K562 (cell line): Measurements from ENCODE around the gene PLEKHO2. TPM values are rescaled to one million over a fixed set of nuclear protein-coding genes. Genes with fewer than 3 reads are reported as not detected.

Source experiments
- ATAC-seq: fragments of 200-7000 bp; cut with Tn5 transposase; 3 replicates; pipeline ENCODE4 v1.9.1; 2020; ENCODE audit warnings: moderate library complexity
- BruUV-seq: library from RNA; stranded (reverse); fragments of 400-500 nt; replicated peaks from 2 replicates; lab custom pipeline; 2021; lab: Mats Ljungman, UMichigan
- CTCF ChIA-PET: fragments of 300-600 bp; formaldehyde crosslinking; extraction: SDS; loops from one replicate; lab custom pipeline; 2021; ENCODE audit warnings: low intra/inter-chr PET ratio; lab: Yijun Ruan, JAX
- POLR2A ChIA-PET: fragments of 300-600, 350-650 bp; sonication (Branson Sonifier 250); formaldehyde crosslinking; extraction: SDS; loops from one replicate; lab custom pipeline; 2021; ENCODE audit warnings: antibody characterized with exemption, inconsistent platforms; lab: Yijun Ruan, JAX
- DNase-seq, 4 experiments: peaks; one replicate each; pipeline versions ENCODE4 v3.0.0 to v3.0.0-alpha.2; 2011 to 2018; ENCODE audit warnings: low spot score in 3 of 4, mixed read lengths in 3 of 4; ENCODE audit errors: extremely low read depth in 1 of 4
- FAIRE-seq: peaks from 2 replicates; lab custom pipeline; 2011; peaks lifted over from hg19 to GRCh38; lab: Jason Lieb, UNC
- H2AFZ ChIP-seq: 2 replicates; pipeline ENCODE4 v1.6.0; 2011; ENCODE audit warnings: low read depth, low read length, control low read depth, inconsistent platforms
- H3K27ac ChIP-seq: fragments of 200-600 bp; 3 replicates; pipeline ENCODE4 v1.8.0; 2011; ENCODE audit warnings: low read depth, mild to moderate bottlenecking, control low read depth, inconsistent platforms, low read length, moderate library complexity, mixed read lengths; ENCODE audit errors: extremely low read depth
- H3K27me3 ChIP-seq, 2 experiments: fragments of 300-600 bp in 1 of 2; 2 replicates in 1 of 2; 3 replicates in 1 of 2; pipeline versions ENCODE4 v1.6.0 to v1.8.0; 2011; ENCODE audit warnings: inconsistent platforms in 2 of 2, low read length in 2 of 2, mild to moderate bottlenecking in 1 of 2, mixed read lengths in 1 of 2, moderate library complexity in 1 of 2; ENCODE audit not compliant: control insufficient read depth in 2 of 2, insufficient read depth in 2 of 2
- H3K36me3 ChIP-seq: fragments of 300-600 bp; 3 replicates; pipeline ENCODE4 v1.8.0; 2011; ENCODE audit warnings: mild to moderate bottlenecking, low read length, inconsistent platforms; ENCODE audit not compliant: control insufficient read depth, insufficient read depth
- H3K4me1 ChIP-seq, 2 experiments: fragments of 200-600 bp in 1 of 2; replicated peaks in 1 of 2; 2 replicates in 1 of 2; 3 replicates in 1 of 2; pipeline versions ENCODE4 v1.5.1 to v1.8.0; 2011; ENCODE audit warnings: inconsistent platforms in 2 of 2, low read length in 2 of 2, mild to moderate bottlenecking in 1 of 2, mixed read lengths in 1 of 2, moderate library complexity in 1 of 2; ENCODE audit not compliant: control insufficient read depth in 2 of 2, insufficient read depth in 2 of 2
- H3K4me2 ChIP-seq: 2 replicates; pipeline ENCODE4 v1.6.1; 2011; ENCODE audit warnings: low read length, control low read depth, inconsistent platforms, mixed read lengths; ENCODE audit not compliant: insufficient read depth
- H3K4me3 ChIP-seq: fragments of 200-600 bp; sonication (generic), shearing (Covaris generic); 2 replicates; pipeline ENCODE4 v1.5.1; 2016; ENCODE audit warnings: control low read depth, inconsistent platforms
- H3K79me2 ChIP-seq: fragments of 200-600 bp; 3 replicates; pipeline ENCODE4 v1.8.0; 2011; ENCODE audit warnings: low read length, inconsistent platforms; ENCODE audit not compliant: control insufficient read depth, insufficient read depth
- H3K9ac ChIP-seq, 2 experiments: 2 replicates each; pipeline versions ENCODE4 v1.6.0 to v1.6.1; 2011; ENCODE audit warnings: low read depth in 2 of 2, low read length in 2 of 2, control low read depth in 1 of 2, inconsistent platforms in 1 of 2, mild to moderate bottlenecking in 1 of 2, mixed read lengths in 1 of 2; ENCODE audit not compliant: insufficient read depth in 1 of 2
- H3K9me1 ChIP-seq: one replicate; pipeline ENCODE4 v1.6.0; 2011; ENCODE audit warnings: inconsistent platforms, mild to moderate bottlenecking, low read length, moderate library complexity; ENCODE audit not compliant: control insufficient read depth, insufficient read depth
- H3K9me3 ChIP-seq: replicated peaks from 2 replicates; pipeline ENCODE4 v1.5.1; 2011; ENCODE audit warnings: low read depth, low read length, inconsistent platforms; ENCODE audit not compliant: control insufficient read depth, insufficient read depth
- H4K20me1 ChIP-seq: replicated peaks from 2 replicates; pipeline ENCODE4 v1.6.1; 2011; ENCODE audit warnings: low read length, inconsistent platforms, mixed read lengths; ENCODE audit not compliant: control insufficient read depth, insufficient read depth
- ADNP ChIP-seq: fragments of 200-800 bp; sonication (Bioruptor generic); IDR thresholded peaks from 2 replicates; pipeline ENCODE4 v1.6.1; 2016; ENCODE audit warnings: missing genetic modification characterization, missing compliant biosample characterization
- BCOR ChIP-seq: fragments of 450-650 bp; IDR thresholded peaks from 2 replicates; pipeline ENCODE4 v1.6.1; 2016
- BRD4 ChIP-seq: fragments of 200-600 bp; sonication (generic); IDR thresholded peaks from 2 replicates; pipeline ENCODE4 v1.6.1; 2017; ENCODE audit warnings: inconsistent platforms
- CREBBP ChIP-seq: IDR thresholded peaks from one replicate; pipeline ENCODE4 v1.6.1; 2012; ENCODE audit warnings: low read depth, mild to moderate bottlenecking, control low read depth, inconsistent platforms, low read length
- ELF1 ChIP-seq: fragments of 200-800 bp; sonication (Bioruptor generic); IDR thresholded peaks from 2 replicates; pipeline ENCODE4 v1.6.1; 2016; ENCODE audit warnings: missing genetic modification characterization, missing compliant biosample characterization
- FOSL1 ChIP-seq: fragments of 200-800 bp; sonication (Bioruptor generic); conservative IDR thresholded peaks from 2 replicates; pipeline ENCODE4 v1.6.1; 2016; ENCODE audit warnings: missing genetic modification characterization, missing compliant biosample characterization
- LEF1 ChIP-seq: fragments of 450-650 bp; IDR thresholded peaks from 2 replicates; pipeline ENCODE4 v1.6.1; 2016; ENCODE audit warnings: mild to moderate bottlenecking
- RBM25 ChIP-seq: fragments of 200-400 bp; formaldehyde crosslinking; IDR thresholded peaks from 2 replicates; pipeline ENCODE4 v1.6.1; 2018; ENCODE audit warnings: low read length, low read depth, moderate library complexity; ENCODE audit not compliant: severe bottlenecking
- SIX5 ChIP-seq, 2 experiments: IDR thresholded peaks; 2 replicates each; pipeline ENCODE4 v1.6.1; 2011; ENCODE audit warnings: low read length in 2 of 2, borderline replicate concordance in 1 of 2, low read depth in 1 of 2, mild to moderate bottlenecking in 1 of 2, moderate library complexity in 1 of 2; ENCODE audit not compliant: insufficient read depth in 1 of 2
- SP2 ChIP-seq: IDR thresholded peaks from 2 replicates; pipeline ENCODE4 v1.6.1; 2011; ENCODE audit warnings: mild to moderate bottlenecking, low read depth, low read length, moderate library complexity; ENCODE audit not compliant: poor library complexity, severe bottlenecking; ENCODE audit errors: extremely low read depth
- TAF7 ChIP-seq: fragments of 450-650 bp; IDR thresholded peaks from 2 replicates; pipeline ENCODE4 v1.6.1; 2016; ENCODE audit warnings: missing genetic modification characterization, missing compliant biosample characterization
- THRAP3 ChIP-seq: fragments of 450-650 bp; IDR thresholded peaks from 2 replicates; pipeline ENCODE4 v1.6.1; 2016; ENCODE audit warnings: mild to moderate bottlenecking, inconsistent platforms, borderline replicate concordance
- TRIM25 ChIP-seq: fragments of 450-650 bp; IDR thresholded peaks from 2 replicates; pipeline ENCODE4 v1.7.0; 2016; ENCODE audit warnings: borderline replicate concordance
- ZFP1 ChIP-seq: fragments of 450-650 bp; formaldehyde crosslinking; IDR thresholded peaks from 2 replicates; pipeline ENCODE4 v1.4.0; 2020; ENCODE audit warnings: mild to moderate bottlenecking, mixed read lengths
- ZNF778 ChIP-seq: fragments of 450-650 bp; formaldehyde crosslinking; IDR thresholded peaks from 2 replicates; pipeline ENCODE4 v1.4.0; 2020; ENCODE audit warnings: mild to moderate bottlenecking, moderate library complexity
- WGBS: fragments of 100-300 bp; shearing (Covaris generic); methylation state at CpG from one replicate; pipeline ENCODE4 v1.1.6; 2016; ENCODE audit warnings: low coverage, mixed read lengths; ENCODE audit not compliant: insufficient coverage; ENCODE audit errors: missing lambda C conversion rate; 5-methylcytosine and 5-hydroxymethylcytosine counted together
- in situ Hi-C: fragments of 300-500 bp; cut with MboI; formaldehyde crosslinking; loops from 4 replicates; pipeline ENCODE4 v1.15.0; 2018; ENCODE audit warnings: inconsistent platforms, mixed read lengths
- intact Hi-C: fragments of 100-400 bp; cut with micrococcal nuclease; formaldehyde crosslinking; loops from 2 replicates; pipeline ENCODE4 v1.14.2; 2022
- polyA plus RNA-seq, 8 experiments: library from polyadenylated mRNA; depleted of rRNA in 4 of 8; stranded (reverse) in 5 of 8; unstranded in 3 of 8; fragments of >200 nt; fragmentation: Nextera tagmentation in 2 of 8; fragmentation: Illumina TruSeq in 1 of 8; extraction: Ambion mirVana in 2 of 8; extraction: Trizol in 1 of 8; gene quantifications; 2 replicates each; pipeline versions ENCODE4 v1.2.1 to v1.2.3, GENCODE V29; 2011 to 2014; ENCODE audit warnings: inconsistent platforms in 1 of 8, missing spikeins in 1 of 8
- total RNA-seq, 7 experiments: library from RNA; depleted of rRNA in 6 of 7; stranded (reverse); fragments of >200 nt in 6 of 7; fragmentation: Illumina TruSeq in 2 of 7; extraction: Trizol in 2 of 7; gene quantifications; 2 replicates each; pipeline versions ENCODE4 v1.2.1 to v1.2.3, GENCODE V29; 2011 to 2021; ENCODE audit warnings: low replicate concordance in 1 of 7
- TF ChIP-seq, protein P1 (sequence below): fragments of 250-450 bp; sonication (Bioruptor Pico); IDR thresholded peaks from 2 replicates; pipeline ENCODE4 v1.8.0; 2022; ENCODE audit warnings: moderate library complexity, mild to moderate bottlenecking, inconsistent platforms

The PLEKHO2 gene
- total and polyA plus RNA-seq, 9 of the 15 experiments (the other 6 are each of a cell fraction or from before 2014, with no cell fraction given): 0.24 to 8.8 (median 5.5) TPM

- H3K4me3 ChIP-seq: no peak overlapping the region
- H3K9ac ChIP-seq: peak overlapping the region in 1 of 2 experiments; percentile 80; a peak in 1 of 4 replicates
- peaks cover 26 to 29% of the 10 kb centered on the region in 2 experiments for H3K4me1 ChIP-seq
- H2AFZ ChIP-seq: no peak overlapping the region
- ChIA-PET POLR2A (interaction anchor here (0.5 kb wide), 1 partner anchor 273 kb away, joined by 3 read pairs; no protein-coding TSS in a partner anchor), CTCF (interaction anchor here (1.2 kb wide), 1 partner anchor 9 kb away, joined by 5 read pairs; no protein-coding TSS in a partner anchor)
- H3K9me3 ChIP-seq: no peaks in the 10 kb centered on the region
- no peak for TF ChIP-seq TAF7
- TF ChIP-seq ZFP1 (CRISPR knock-in tag): no peak
- TF ChIP-seq BCOR: 0 out of 2 replicates have a peak, but pooled peaks have one; percentile 28
- no peak for TF ChIP-seq CREBBP
- no peak for TF ChIP-seq BRD4
- peak; percentile 62 for TF ChIP-seq RBM25
- TF ChIP-seq ADNP (tag): 0 out of 2 replicates have a peak, but pooled peaks have one; percentile 39
- TF ChIP-seq SIX5 (IDR thresholded peaks at IDR 0.05; ENCODE audit: borderline replicate concordance in 1 of 2, insufficient read depth in 1 of 2, low read depth in 1 of 2, low read length in 2 of 2): no peak
- no peak for TF ChIP-seq ZNF778 (CRISPR knock-in tag)
- TF ChIP-seq, protein P1, sequence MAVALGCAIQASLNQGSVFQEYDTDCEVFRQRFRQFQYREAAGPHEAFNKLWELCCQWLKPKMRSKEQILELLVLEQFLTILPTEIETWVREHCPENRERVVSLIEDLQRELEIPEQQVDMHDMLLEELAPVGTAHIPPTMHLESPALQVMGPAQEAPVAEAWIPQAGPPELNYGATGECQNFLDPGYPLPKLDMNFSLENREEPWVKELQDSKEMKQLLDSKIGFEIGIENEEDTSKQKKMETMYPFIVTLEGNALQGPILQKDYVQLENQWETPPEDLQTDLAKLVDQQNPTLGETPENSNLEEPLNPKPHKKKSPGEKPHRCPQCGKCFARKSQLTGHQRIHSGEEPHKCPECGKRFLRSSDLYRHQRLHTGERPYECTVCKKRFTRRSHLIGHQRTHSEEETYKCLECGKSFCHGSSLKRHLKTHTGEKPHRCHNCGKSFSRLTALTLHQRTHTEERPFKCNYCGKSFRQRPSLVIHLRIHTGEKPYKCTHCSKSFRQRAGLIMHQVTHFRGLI (CRISPR knock-in tag): no peak
- no peak for TF ChIP-seq TRIM25
- 0 out of 2 replicates have a peak, but pooled peaks have one; percentile 16 for TF ChIP-seq ELF1 (tag)
- no peak for TF ChIP-seq LEF1
- TF ChIP-seq SP2: no peak
- no peak for TF ChIP-seq FOSL1 (tag)
- TF ChIP-seq THRAP3: no peak
- FAIRE-seq (peak; percentile 54), DNase-seq (no peak), ATAC-seq (no peak)
- H3K79me2 ChIP-seq: no peaks in the 10 kb centered on the region
- intact Hi-C loops (no loop called here), in situ Hi-C loops (no loop called here)
- BruUV-seq: no TSS peak
- H3K27me3 ChIP-seq: 0 out of 5 replicates have a peak, but pooled peaks cover 0 to 5% of the 10 kb centered on the region in 2 experiments
- no peaks in the 10 kb centered on the region for H4K20me1 ChIP-seq
- H3K4me2 ChIP-seq: no peak overlapping the region
- no peak overlapping the region for H3K27ac ChIP-seq
- H3K9me1 ChIP-seq: no peaks in the 10 kb centered on the region
- 67% methylated on average over 6 of the region's 6 CpGs for WGBS
- H3K36me3 ChIP-seq: no peaks in the 10 kb centered on the region
These were observed 54.8 kb downstream of the PLEKHO2 start for GRCh38 chr15:64896371-64897069.
